AG09309 (cell line): ENCODE measurements around the gene ANKDD1A.

Experiments used
- DNase-seq: peaks from one replicate; pipeline ENCODE4 v3.0.0-alpha.2; 2010; ENCODE audit warnings: low read depth
- H3K4me3 ChIP-seq: 2 replicates; pipeline ENCODE4 v1.5.1; 2011; ENCODE audit warnings: mild to moderate bottlenecking, low read depth, low read length, moderate library complexity; ENCODE audit not compliant: control insufficient read depth
- CTCF ChIP-seq: IDR thresholded peaks from 2 replicates; pipeline ENCODE4 v1.5.1; 2011; ENCODE audit warnings: mild to moderate bottlenecking, low read depth, low read length, inconsistent platforms; ENCODE audit not compliant: insufficient read depth, control insufficient read depth; ENCODE audit errors: missing control alignments

Gene ANKDD1A

DNA sequence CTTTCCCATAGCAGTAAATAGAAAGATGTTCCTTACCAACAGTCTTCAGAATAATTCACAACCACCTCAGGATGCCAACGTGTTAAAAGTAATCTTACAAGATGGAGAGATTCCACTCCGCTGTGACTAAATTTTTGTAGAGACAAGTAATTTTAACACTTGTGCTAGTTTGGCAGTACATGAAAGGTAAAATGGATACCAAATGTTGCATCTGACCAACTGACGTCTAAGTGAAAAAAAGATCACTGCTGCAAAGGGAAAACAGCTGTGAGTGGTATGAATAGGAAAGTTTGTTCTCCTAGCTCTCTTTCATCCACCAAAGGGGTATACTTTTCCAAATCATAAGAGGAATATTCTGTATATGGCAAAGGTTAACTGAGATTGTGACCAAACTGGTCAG is 75.4 kb downstream of the ANKDD1A start:
- no peak for DNase-seq
- H3K4me3 ChIP-seq = no peak overlapping the region
- no peak for TF ChIP-seq CTCF

GRCh38 chr15:64989416-64990167 is 77.9 kb downstream of the ANKDD1A start, which contains the start of gene SPG21:
TSS of gene SPG21 (minus strand) at chr15:64989914. CDS start at chr15:64983569, 6,345 bp downstream.
- peak within 1 kb of the TSS; percentile 97 for H3K4me3 ChIP-seq
- TF ChIP-seq CTCF = no peak

GRCh38 chr15:64990168-64990470 is 78.4 kb downstream of the ANKDD1A start:
- DNase-seq = no peak
- TF ChIP-seq CTCF = no peak
- H3K4me3 ChIP-seq = peak overlapping the region; percentile 97

More at GRCh38 chr15:64989416-64990167, 77.9 kb downstream of the ANKDD1A start, which contains the start of gene SPG21:
- peak; percentile 44 for DNase-seq

DNA sequence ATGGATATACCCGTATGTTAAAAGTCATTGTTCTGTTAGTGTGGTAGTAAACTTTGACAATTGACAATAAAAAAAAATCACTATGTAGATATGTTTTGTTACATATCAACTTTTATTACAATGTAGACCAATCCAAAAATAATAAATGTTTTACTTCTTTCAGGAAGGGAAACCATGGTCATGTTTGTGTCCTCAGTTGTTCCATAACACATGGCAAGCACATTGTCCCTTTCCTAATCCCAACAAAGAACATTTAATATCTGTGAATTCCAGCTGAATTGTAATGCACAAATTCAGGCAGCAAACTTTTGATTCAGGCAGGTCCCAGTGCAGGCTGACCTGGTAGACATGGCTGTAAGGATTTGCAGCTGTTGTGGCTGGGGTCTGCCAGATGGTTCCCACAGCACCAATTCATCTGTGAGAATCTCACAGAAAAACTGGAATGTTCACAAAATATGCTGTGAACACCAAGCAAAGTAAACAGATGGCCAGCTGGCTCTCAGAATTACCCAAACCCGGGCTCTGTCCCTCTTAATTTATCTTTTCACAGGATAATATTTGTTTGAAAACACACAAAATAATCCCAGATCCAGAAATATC is 79.9 kb downstream of the ANKDD1A start:
- no peak for DNase-seq
- H3K4me3 ChIP-seq = no peak overlapping the region
- no peak for TF ChIP-seq CTCF

DNA sequence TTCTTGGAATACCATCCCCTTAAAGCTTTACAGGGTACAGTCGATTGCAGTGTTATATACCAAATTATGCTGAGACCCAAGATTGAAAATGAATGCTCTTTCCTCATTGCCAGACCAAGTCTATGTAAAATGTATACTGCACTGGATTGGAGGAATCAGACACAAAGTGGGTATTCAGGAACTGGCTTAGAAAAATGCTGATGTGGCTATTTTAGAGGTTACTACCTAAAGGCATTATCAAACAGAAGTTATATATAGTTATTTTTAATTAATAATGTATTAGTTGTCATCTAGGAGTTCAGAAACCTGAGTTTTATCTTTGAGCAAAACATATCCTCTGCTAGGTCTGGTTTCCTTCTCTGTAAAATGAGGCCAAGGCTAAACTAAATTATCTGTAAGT is 81.6 kb downstream of the ANKDD1A start:
- no peak for DNase-seq
- no peak overlapping the region for H3K4me3 ChIP-seq
- no peak for TF ChIP-seq CTCF

DNA sequence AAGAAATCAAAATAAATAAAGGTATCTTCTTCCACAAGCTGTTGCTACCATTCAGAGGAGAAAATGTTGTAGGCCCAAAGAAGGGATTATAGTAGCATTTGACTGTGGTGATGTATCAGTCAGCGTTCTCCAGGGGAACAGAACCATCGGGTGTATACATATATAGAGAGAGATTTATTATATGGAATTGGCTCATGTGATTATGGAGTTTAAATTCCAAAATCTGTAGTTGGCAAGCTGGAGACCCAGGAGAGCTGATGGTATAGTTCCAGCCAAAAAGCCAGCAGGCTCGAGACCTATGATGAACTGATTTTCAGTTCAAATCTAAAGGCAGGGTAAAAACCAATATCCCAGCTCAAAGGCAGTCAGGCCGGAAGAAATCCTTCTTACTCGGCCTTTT is 85.4 kb downstream of the ANKDD1A start:
- no peak overlapping the region for H3K4me3 ChIP-seq
- no peak for TF ChIP-seq CTCF

More for the DNA sequence above, 85.4 kb downstream of the ANKDD1A start:
- no peak for DNase-seq
